HG02678 (cell line): Measurements from ENCODE around the gene CHIC1.
"Not testable (repeated sequence)": the region's sequence is repeated elsewhere in the genome, so short reads cannot be mapped to it uniquely, and the experiment has no call there.

Experiments used
- ATAC-seq: cut with Tn5 transposase; IDR thresholded peaks from one replicate; pipeline ENCODE4 v1.9.1; 2021; ENCODE audit warnings: mild to moderate bottlenecking, moderate library complexity; ENCODE audit not compliant: unreplicated experiment

The CHIC1 gene

DNA sequence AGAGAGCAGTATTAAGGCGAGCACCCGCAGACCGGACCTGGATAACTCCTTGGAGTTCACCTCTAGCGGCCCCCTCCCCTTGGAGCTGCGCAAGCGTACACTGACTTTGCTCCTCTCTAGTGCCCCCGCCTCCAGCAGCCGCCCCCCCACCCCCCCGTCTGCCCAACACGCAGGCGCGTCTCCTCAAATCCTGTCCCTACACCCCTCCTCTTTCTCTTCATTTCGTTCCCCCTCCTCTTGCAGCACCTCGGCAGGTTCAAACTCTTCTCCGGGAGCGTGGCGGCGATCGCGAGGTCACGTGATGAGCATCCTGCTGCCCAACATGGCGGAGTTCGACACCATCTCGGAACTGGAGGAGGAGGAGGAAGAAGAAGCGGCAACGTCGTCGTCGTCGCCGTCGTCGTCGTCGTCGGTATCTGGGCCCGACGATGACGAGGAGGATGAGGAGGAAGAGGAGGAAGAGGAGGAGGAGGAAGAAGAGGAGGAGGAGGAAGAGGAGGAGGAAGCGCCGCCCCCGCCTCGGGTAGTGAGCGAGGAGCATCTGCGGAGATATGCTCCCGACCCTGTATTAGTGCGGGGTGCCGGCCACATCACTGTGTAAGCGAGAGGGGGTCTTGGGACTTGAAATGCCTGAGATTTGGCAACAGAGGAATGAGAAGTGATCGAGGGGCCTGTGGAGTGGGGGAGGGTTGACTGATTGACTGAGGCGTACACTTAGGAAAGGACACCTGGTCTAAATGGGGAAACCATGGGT, at the start of gene CHIC1:
Gene CHIC1, plus strand, starts transcription at position 214 of the 754 bp plus-strand sequence. Its CDS starts 88 bp downstream, at position 302.
- peak; percentile 69 for ATAC-seq

DNA sequence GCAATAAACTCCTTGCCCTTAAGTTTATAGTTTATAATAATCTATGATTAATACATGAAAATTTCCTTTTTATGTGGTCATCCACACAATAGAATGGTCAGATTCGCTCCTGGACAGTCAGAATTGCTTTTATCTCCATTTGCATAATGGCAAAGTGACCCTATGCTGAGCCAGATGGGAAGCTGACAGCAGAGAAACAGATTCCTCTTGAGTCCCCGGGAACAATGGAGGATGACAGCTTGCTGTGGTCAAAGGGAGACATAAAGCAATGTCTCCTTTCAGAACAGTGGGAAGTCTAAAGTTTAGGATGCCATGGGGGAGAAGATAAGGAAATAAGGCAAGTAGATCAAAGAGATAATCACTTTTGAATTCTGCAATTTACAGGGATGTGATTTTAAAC, 40.2 kb upstream of the CHIC1 start:
- not testable (repeated sequence) for ATAC-seq

DNA sequence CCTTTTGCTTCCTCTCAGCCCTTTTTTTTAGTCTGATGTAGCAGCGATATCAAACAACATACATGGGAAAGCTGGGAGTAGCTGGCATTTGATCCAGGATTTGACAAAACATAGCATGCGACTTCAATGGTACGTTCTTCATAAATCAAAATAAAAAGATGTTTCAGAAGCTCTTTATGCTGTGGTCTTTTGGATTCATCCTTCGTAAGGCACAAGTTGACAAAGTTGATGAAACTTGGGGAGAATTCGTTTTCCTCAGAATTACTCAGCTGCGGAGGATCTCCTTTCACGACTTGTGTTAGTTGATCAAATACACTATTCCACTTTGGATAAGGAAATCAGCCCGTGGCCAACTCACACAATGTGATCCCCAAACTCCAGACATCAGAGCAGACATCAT, 38.1 kb upstream of the CHIC1 start:
- no peak for ATAC-seq

DNA sequence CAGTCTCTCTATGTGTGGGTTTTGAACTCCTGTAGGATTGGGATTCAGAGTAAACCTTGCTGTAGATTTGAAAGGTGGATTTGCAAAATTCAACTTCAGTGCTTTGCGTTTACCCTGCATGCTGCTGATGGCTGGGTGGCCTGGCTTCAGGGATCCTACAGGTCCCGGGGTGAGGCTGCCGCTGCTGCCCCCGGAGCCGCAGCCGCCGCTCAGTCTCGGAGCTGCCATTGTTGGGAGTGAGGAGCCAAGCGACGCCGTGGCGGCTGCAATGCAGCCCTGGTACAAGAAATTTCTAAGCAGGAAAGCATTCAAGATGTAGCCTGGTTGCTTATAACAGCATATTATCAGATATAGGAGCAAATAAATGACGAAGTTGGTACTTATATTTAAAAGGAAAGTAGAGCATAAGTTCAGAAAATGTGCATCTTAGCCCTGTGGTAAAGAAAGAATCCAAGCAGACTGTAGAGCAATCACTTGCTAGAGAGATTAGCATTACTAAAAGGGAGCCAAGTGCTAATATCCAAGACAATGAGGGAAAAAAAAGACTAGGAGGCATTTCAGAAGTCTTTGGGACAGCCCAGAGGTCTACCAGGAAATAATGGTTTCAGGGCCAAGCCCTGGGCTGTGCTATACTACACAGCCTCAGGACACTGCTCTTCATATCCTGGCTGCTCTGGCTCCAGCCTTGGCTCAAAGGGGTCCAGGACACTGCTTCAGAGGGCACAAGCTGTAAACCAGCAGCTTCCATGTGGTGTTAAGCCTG, 36.9 kb upstream of the CHIC1 start:
- no peak for ATAC-seq

DNA sequence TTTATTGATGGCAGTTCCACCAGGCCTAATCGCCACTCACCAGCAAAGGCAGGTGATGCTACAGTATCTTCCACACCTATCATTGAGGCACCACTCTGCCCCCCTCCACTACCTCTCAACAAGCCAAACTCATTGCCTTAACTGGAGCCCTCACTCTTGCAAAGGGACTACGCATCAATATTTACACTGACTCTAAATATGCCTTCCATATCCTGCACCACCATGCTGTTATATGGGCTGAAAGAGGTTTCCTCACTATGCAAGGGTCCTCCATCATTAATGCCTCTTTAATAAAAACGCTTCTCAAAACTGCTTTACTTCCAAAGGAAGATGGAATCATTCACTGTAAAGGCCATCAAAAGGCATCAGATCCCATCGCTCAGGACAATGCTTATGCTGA, 31.3 kb upstream of the CHIC1 start:
- ATAC-seq = not testable (repeated sequence)

DNA sequence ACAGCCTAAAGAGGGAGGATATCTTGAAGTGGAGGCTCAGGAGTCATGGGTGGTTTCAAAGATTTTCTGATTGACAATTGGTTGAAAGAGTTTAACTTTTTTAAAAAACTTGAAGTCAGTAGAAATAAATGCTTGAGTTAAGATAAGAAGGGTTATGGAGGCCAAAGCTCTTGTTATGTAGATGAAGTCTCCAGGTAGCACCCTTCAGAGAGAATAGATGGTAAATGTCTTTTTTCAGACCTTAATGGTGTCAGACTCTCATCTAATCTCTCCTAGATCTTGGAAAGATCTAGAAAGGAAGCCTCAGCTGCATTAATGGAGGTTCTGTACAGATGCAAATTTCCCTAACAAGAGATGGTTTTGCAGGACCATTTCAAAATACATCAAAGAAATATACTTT, 6.8 kb upstream of the CHIC1 start:
- ATAC-seq = no peak

DNA sequence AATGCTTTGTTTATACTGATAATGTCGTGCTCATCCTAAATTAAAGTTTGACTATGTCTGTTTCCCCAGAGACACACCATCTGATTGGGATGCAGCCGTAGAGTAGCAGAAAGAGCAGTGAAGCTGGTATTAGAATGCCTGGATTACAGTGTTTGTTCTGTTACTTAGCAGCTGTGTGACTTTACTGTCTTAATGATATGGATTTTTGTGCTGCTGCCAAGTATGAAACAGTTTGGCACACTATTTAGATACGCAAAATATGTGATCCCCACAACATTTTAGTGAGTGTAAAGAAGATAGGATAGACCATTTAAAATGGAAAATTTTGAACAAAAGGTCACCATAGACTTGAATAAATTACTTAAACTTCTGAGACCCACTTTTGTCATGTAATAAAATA, 1.2 kb upstream of the CHIC1 start:
- no peak for ATAC-seq

DNA sequence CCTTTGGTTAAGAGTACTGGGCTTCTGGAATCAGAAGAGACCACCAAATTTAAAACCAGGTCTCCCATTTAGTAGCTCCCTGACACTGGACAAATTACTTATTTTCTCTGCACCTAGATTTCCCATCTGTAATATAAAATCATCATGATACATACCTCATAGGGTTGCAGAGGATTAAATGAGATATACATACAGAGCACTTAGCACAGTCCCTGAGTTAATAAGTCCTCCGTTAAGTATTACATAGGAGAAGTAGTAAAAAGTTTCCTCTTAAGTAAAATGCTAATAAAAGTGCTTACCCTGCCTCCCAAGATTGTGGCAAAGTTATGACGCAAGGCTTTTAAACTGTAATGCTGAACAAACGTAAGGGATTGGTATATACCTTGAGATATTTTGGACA, 539 bp upstream of the CHIC1 start:
- no peak for ATAC-seq

DNA sequence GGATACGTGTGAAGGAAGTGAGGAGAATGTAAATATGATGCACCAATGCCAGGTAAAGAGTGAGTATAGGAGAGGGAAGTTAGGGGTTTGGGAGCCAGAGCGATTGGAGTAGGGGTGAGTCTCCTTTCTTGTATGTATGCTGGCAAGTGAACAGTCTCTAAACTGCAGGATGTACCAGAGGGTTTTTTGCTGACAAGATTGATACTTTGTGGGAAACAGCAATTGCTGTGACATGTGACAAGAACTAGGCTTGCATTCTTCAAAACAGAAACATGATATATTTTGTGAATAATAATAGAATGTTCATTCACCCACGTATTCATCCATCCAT, 706 bp downstream of the CHIC1 start:
- peak; percentile 35 for ATAC-seq

DNA sequence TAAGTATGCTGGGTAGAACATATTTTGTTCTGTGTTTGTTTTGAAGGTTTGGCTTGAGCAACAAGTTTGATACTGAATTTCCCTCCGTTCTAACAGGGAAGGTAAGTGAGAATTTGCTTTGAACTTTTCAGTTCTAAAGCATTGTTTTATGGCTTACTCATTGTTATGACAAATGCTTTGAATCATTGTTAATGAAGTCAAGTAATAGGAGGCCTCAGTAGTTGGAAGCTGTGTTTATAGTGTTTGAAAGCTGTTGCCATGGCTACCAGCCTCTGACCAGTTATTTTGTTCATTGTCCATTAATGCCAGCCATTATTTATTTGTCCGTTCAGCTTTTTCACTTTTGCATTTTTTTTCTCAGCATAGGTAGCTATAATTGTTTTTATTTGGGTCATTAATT, 14.4 kb downstream of the CHIC1 start:
- no peak for ATAC-seq

DNA sequence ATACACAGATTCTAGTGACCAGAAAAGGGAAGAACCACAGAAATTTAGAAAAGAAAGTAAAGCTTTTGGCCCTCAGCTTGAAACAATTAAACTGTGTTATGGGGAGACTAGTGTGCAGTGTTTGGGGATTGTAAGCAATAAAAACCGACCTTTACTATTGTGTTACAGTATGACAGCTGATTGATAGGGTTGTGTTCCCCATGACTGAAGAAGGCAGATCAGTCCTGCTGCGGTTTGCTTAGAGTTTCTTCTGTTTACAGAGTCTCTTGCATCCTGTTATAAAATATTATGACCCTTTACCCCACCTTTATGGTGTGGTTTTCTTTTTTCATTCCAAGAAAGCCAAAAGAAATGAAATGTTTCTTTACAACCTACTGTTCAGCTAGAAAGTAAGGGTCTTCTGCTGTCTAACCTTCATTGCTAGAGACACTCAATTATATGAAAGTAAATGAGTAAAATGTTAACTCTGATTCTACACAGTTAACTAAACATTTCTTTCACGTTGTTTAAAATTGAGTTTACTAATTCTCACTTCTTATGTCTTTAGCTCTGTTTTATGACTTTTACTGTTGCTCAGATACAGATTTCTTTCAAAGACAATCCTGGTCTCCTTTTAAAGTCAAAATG, 18.1 kb downstream of the CHIC1 start:
- ATAC-seq = no peak

DNA sequence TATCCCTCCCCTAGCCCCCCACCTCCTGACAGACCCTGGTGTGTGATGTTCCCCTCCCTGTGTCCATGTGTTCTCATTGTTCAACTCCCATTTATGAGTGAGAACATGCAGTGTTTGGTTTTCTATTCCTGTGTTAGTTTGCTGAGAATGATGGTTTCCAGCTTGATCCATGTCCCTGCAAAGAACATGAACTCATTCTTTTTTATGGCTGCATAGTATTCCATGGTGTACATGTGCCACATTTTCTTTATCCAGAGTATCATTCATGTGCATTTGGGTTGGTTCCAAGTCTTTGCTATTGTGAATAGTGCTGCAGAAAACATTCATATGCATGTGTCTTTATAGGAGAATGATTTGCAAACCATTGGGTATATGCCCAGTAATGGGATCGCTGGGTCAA, 34.8 kb downstream of the CHIC1 start:
- ATAC-seq = not testable (repeated sequence)

DNA sequence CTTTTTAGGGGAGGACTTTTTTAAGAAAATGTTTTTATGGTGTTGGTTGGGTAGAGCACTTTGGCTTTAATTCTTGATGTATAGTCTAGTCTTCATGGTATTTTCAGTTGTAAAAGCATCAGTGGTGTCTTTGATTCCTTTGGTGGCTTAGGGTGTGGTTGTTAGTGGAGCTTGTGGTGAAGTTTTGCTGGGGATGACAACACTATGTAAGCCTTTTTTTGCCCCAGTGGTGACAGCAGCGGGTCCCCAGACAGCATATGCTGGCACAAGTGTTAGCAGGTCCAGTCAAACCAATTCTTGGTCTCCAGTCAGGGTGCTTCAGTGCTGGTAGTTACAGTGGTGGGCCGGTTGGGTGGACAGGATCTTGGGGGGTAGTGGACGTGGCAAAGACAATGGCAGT, 52.0 kb downstream of the CHIC1 start:
- ATAC-seq = no peak

DNA sequence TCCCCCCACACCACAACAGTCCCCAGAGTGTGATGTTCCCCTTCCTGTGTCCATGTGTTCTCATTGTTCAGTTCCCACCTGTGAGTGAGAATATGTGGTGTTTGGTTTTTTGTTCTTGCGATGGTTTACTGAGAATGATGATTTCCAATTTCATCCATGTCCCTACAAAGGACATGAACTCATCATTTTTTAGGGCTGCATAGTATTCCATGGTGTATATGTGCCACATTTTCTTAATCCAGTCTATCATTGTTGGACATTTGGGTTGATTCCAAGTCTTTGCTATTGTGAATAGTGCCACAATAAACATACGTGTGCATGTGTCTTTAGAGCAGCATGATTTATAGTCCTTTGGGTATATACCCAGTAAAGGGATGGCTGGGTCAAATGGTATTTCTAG, 78.7 kb downstream of the CHIC1 start:
- ATAC-seq = not testable (repeated sequence)

DNA sequence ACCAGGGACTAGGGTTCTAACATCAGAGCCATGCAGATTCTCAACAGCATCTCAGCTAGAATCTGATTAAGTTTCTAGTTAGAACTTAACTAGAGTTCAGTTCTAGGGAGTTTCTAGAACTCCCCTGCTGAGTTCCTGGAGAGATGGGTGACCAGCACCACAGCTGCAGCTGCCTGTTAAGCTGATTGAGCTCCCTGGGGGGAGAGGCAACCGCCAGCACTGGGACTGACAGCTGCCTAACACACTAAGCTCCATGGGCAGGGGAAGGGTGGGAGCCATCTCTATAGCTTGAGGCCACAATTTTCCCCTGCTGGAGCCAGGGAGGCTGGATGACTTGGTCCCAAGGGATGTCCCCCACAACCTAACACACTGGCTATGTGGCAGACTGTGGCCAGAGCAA, 84.2 kb downstream of the CHIC1 start:
- peak; percentile 51 for ATAC-seq

DNA sequence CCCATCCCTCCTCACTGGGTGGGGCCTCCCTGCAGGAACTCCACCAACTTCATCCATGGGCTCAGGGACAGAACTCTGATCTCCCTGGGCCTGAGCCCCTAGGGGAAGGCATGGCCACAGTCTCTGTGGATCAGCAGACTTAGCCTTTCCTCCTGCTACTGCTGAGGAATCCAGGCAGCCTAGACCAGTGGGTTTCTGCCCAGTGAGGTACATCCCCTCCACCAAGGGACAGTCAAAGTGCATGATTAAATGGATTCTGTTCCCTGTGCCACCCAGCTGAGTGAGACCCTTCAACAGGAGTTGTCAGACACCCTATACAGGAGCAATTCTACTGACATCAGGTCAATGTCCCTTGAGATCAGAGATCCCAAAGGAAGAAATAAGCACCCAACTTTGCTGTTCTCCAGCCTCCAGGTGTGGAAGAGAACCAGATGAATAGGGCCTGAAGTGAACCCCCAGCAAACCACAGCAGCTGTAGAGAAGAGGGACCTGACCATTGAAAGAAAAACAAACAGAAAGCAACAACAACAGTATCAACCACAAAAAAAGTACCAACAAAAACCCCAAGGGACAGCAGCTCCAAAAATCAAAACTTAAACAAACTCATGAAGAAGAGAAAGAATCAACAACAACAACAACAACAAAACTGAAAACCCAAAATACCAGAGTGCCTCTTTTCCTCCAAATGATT, 84.8 kb downstream of the CHIC1 start:
- peak; percentile 55 for ATAC-seq

DNA sequence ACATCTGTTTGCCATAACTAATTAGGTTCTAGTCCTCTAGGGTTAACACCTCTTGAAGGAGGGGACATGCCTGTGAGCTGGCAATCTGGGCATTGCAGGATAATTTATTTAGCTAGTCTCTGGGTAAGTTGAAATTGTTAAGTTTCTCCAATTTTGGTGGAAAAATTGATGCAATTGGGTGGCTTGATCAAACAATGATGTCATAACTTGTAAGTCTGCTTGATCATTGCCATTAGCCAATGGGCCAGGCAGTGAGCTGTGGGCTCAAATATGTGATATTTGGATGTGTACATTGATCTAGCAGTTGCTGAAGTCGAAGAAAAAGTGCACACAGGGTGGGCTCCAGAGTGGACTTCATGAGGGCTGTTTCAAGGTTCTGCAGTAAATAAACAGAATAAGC, 98.3 kb downstream of the CHIC1 start:
- ATAC-seq = not testable (repeated sequence)

DNA sequence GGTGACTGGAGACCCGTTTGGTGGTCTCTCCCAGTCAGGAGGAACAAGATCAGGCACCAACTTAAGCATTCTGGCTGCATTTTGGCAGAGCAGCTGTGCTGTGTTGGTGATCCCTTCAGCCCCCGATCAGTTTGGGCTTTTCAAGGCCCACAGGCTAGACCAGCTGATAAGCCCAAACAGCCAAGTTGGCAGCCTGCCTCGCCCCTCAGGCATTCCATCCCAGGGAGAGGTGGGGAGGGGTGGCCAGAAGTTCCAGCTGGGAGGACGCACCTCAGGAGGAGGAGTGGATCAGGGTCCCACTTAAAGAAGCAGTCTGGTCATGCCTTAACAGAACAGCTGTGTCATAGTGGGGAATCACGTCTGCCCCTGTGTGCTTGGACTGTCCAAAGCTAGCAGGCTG, 105.8 kb downstream of the CHIC1 start:
- ATAC-seq = no peak

DNA sequence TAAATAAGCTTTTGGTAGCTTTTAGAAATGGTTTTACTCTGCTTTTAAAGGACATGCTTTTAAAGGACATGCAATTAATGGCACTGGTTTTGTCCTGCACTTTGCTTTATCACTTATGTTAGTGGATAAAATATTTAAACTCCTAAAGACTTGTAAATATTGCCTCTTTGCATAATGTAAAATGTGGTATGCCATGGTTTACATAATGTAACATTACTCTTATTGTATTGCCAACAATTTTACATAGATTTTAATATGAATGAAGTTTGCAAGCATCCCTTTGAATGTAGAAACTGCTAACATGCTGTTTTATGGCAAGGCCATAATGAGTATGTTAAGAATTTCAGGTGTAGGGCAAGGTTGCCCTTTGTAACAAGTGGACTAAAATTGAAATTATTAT, 118.4 kb downstream of the CHIC1 start:
- ATAC-seq = no peak

DNA sequence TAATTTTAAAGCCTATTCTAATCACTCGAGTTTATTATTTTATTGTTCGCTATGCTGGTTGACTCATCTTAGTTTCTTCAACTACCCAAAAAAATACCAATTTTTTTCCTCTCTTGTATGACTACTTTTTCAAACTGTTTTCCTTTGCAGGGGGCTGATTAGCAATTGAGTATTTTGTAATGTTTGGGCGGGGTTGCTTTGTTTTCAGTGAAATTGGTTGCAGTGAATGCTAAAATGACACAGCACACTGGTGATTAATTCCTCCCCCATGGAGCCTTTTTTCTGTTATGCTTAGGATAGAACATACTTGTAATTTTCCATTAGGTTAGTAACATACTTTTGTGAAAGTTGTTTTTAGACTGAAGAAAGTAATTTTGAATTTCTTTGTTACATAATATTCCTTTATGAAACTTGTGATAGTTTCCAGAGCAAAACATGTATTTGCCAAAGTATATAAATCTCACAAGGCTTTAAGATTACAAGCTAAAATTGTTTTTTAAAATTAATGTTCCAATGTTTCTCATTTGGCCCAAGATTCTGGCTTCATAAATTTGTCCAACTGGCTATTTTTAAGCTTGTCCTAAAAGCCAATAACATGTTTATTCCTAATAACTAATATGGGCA, 120.4 kb downstream of the CHIC1 start:
- ATAC-seq = no peak

DNA sequence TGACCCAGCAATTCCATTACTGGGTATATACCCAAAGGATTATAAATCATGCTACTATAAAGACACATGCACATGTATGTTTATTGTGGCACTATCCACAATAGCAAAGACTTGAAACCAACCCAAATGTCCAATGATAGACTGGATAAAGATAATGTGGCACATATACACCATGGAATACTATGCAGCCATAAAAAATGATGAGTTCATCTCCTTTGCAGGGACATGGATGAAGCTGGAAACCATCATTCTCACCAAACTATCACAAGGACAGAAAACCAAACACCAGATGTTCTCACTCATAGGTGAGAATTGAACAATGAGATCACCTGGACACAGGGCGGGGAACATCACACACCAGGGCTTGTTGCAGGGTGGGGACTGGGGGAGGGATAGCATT, 144.0 kb downstream of the CHIC1 start:
- ATAC-seq = not testable (repeated sequence)
